CD14-positive monocyte (primary cell): ENCODE measurements around the gene CDKL2. TPM values are rescaled to one million over a fixed set of nuclear protein-coding genes. Genes with fewer than 3 reads are reported as not detected.

Source experiments
- DNase-seq, 3 donors: peaks; one replicate each; pipeline ENCODE4 v3.0.0-alpha.2; 2011 to 2022
- H2AFZ ChIP-seq: 2 replicates; pipeline ENCODE4 v1.6.0; 2012; ENCODE audit warnings: mild to moderate bottlenecking, low read depth, low read length, inconsistent platforms; ENCODE audit not compliant: insufficient read depth, poor library complexity, severe bottlenecking
- H3K27ac ChIP-seq, 2 donors: 1 replicate in 1 of 2; 2 replicates in 1 of 2; pipeline ENCODE4 v1.5.1; 2012 to 2013; ENCODE audit warnings: low read length in 2 of 2, control low read depth in 1 of 2, inconsistent platforms in 1 of 2, low read depth in 1 of 2, mild to moderate bottlenecking in 1 of 2
- H3K27me3 ChIP-seq, 2 donors: one replicate each; pipeline versions ENCODE4 v1.6.0 to v1.6.1; 2011 to 2013; ENCODE audit warnings: low read length in 2 of 2; ENCODE audit not compliant: control insufficient read depth in 2 of 2, insufficient read depth in 2 of 2
- H3K36me3 ChIP-seq, 2 donors: replicated peaks in 1 of 2; 1 replicate in 1 of 2; 2 replicates in 1 of 2; pipeline versions ENCODE4 v1.5.1 to v1.6.1; 2012 to 2013; ENCODE audit warnings: low read length in 2 of 2, control low read depth in 1 of 2, inconsistent platforms in 1 of 2, mild to moderate bottlenecking in 1 of 2; ENCODE audit not compliant: insufficient read depth in 2 of 2, control insufficient read depth in 1 of 2
- H3K4me1 ChIP-seq, 2 donors: 1 replicate in 1 of 2; 2 replicates in 1 of 2; pipeline versions ENCODE4 v1.5.1 to v1.6.1; 2012 to 2013; ENCODE audit warnings: low read length in 2 of 2, control low read depth in 1 of 2, inconsistent platforms in 1 of 2, mild to moderate bottlenecking in 1 of 2, moderate library complexity in 1 of 2; ENCODE audit not compliant: insufficient read depth in 2 of 2, control insufficient read depth in 1 of 2
- H3K4me2 ChIP-seq: replicated peaks from 2 replicates; pipeline ENCODE3; 2012; ENCODE audit warnings: low read length, moderate library complexity, mild to moderate bottlenecking; ENCODE audit not compliant: poor library complexity, severe bottlenecking; ENCODE audit errors: extremely low read depth
- H3K4me3 ChIP-seq, 3 experiments: fragments of 200-600 bp in 1 of 3; sonication (generic) in 1 of 3; replicated peaks in 1 of 3; 1 replicate in 2 of 3; 2 replicates in 1 of 3; pipeline ENCODE4 v1.5.1; 2011 to 2013; ENCODE audit warnings: low read length in 3 of 3, mild to moderate bottlenecking in 3 of 3, control low read depth in 2 of 3, low read depth in 2 of 3, inconsistent platforms in 1 of 3, moderate library complexity in 1 of 3
- H3K79me2 ChIP-seq: 2 replicates; pipeline ENCODE4 v1.6.0; 2012; ENCODE audit warnings: mild to moderate bottlenecking, control low read depth, inconsistent platforms, low read length, moderate library complexity; ENCODE audit not compliant: insufficient read depth
- H3K9ac ChIP-seq: 2 replicates; pipeline ENCODE4 v1.6.0; 2017; ENCODE audit warnings: low read length, mild to moderate bottlenecking; ENCODE audit not compliant: insufficient read depth, poor library complexity, severe bottlenecking
- H3K9me3 ChIP-seq, 2 donors: replicated peaks in 1 of 2; 1 replicate in 1 of 2; 2 replicates in 1 of 2; pipeline versions ENCODE4 v1.5.1 to v1.6.1; 2012 to 2013; ENCODE audit warnings: low read length in 2 of 2, control low read depth in 1 of 2; ENCODE audit not compliant: control insufficient read depth in 1 of 2, insufficient read depth in 1 of 2
- H4K20me1 ChIP-seq: 2 replicates; pipeline ENCODE4 v1.6.0; 2012; ENCODE audit warnings: mild to moderate bottlenecking, low read length, control low read depth, moderate library complexity; ENCODE audit not compliant: insufficient read depth
- H3K27ac Mint-ChIP-seq, 7 donors: one replicate each; pipeline ENCODE4 v1.8.0; 2020; ENCODE audit warnings: mild to moderate bottlenecking in 7 of 7, mixed read lengths in 7 of 7, moderate library complexity in 6 of 7, inconsistent platforms in 2 of 7
- H3K27me3 Mint-ChIP-seq, 3 donors: one replicate each; pipeline ENCODE4 v1.8.0; 2021 to 2022; ENCODE audit warnings: low read depth in 3 of 3, mild to moderate bottlenecking in 3 of 3, mixed read lengths in 3 of 3, moderate library complexity in 3 of 3, inconsistent platforms in 1 of 3
- H3K36me3 Mint-ChIP-seq, 2 donors: one replicate each; pipeline ENCODE4 v1.8.0; 2020; ENCODE audit warnings: mixed read lengths in 2 of 2, inconsistent platforms in 1 of 2, mild to moderate bottlenecking in 1 of 2
- H3K4me1 Mint-ChIP-seq: one replicate; pipeline ENCODE4 v1.8.0; 2020; ENCODE audit warnings: mild to moderate bottlenecking, mixed read lengths
- H3K4me3 Mint-ChIP-seq, 2 donors: one replicate each; pipeline ENCODE4 v1.8.0; 2020; ENCODE audit warnings: mild to moderate bottlenecking in 2 of 2, mixed read lengths in 2 of 2, moderate library complexity in 1 of 2
- H3K9me3 Mint-ChIP-seq, 7 donors: one replicate each; pipeline ENCODE4 v1.8.0; 2020 to 2022; ENCODE audit warnings: mixed read lengths in 7 of 7, mild to moderate bottlenecking in 6 of 7, moderate library complexity in 6 of 7, inconsistent platforms in 2 of 7
- WGBS: methylation state at CpG from one replicate; pipeline ENCODE4 v1.1.5; 2013; ENCODE audit warnings: missing lambda C conversion rate; ENCODE audit not compliant: insufficient coverage; 5-methylcytosine and 5-hydroxymethylcytosine counted together
- intact Hi-C, 2 donors: fragments of 100-400 bp; cut with micrococcal nuclease; formaldehyde crosslinking; loops; one replicate each; pipeline versions ENCODE4 v1.15.0 to v1.15.1; 2023
- polyA plus RNA-seq, 3 donors: library from polyadenylated mRNA; depleted of rRNA in 1 of 3; unstranded in 2 of 3; stranded (reverse) in 1 of 3; fragments of 300-500 nt in 2 of 3; fragments of >200 nt in 1 of 3; fragmentation: Illumina TruSeq in 2 of 3; gene quantifications; 1 replicate in 2 of 3; 2 replicates in 1 of 3; pipeline ENCODE4 v1.2.3, GENCODE V29; 2012 to 2021
- TF ChIP-seq, protein P1 (sequence below): fragments of 200-600 bp; IDR thresholded peaks from one replicate; pipeline ENCODE4 v1.8.0; 2022; ENCODE audit warnings: antibody characterized with exemption, mild to moderate bottlenecking

CDKL2 gene
- polyA plus RNA-seq, 3 donors = not detected

DNA sequence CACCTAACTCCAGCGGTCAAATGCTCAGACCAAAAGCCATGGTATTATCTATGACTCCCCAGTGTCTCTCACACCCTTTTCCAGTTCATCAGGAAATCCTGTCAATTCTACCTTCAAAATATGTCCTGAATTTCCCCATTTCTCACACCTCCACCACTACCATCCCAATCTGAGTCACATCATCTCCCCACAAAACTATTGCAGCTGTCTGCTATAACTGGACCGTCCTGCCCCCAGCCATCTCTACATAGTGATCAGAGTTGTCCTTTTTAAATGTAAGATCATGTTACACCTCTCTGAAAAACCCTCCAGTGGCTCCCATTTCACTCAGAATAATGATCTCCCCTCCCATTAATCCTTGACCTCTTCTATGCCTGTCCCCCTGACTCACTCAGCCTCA, 81.3 kb downstream of the CDKL2 start:
- intact Hi-C loops = no loop called here
- TF ChIP-seq, protein P1, sequence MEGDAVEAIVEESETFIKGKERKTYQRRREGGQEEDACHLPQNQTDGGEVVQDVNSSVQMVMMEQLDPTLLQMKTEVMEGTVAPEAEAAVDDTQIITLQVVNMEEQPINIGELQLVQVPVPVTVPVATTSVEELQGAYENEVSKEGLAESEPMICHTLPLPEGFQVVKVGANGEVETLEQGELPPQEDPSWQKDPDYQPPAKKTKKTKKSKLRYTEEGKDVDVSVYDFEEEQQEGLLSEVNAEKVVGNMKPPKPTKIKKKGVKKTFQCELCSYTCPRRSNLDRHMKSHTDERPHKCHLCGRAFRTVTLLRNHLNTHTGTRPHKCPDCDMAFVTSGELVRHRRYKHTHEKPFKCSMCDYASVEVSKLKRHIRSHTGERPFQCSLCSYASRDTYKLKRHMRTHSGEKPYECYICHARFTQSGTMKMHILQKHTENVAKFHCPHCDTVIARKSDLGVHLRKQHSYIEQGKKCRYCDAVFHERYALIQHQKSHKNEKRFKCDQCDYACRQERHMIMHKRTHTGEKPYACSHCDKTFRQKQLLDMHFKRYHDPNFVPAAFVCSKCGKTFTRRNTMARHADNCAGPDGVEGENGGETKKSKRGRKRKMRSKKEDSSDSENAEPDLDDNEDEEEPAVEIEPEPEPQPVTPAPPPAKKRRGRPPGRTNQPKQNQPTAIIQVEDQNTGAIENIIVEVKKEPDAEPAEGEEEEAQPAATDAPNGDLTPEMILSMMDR = no peak
- no peak overlapping the region for H3K27ac Mint-ChIP-seq

DNA sequence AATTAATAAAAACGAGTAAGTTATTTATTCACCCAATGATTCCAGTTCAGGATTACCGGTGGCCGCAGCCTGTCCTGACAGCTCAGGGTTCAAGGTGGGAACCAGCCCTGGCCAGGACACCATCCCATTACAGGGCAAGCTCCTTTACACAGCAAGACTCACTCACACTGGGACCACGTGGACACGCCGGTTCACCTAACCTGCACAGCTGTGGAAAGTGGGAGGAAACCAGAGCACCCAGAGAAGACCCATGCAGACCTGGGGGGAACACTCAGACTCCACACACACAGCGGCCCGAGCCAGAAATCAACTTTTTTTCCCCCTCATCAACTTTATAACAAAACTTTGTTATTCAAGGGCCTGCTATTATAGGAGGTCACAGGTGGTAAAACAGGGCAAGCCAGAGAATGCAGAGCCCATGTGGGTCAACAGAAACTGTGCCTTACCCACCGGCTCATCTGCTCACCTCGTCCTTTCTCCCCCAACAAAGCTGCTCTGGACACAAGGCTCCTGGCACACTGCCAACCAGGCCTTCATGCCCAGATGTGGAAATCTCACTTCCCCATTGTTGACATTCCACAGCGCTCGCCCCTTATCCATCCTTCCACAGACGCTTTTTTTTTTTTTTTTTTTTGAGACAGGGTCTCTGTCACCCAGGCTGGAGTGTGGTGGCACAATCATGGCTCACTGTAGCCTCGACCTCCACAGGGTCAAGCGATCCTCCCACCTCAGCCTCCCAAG, 82.5 kb downstream of the CDKL2 start:
- Histone ChIP-seq H4K20me1 (no peaks in the 10 kb centered on the region), H3K79me2 (no peaks in the 10 kb centered on the region), H3K27me3 (no peaks in the 10 kb centered on the region), H3K27ac (no peak overlapping the region), H2AFZ (no peak overlapping the region), H3K36me3 (peaks cover 6 to 12% of the 10 kb centered on the region in 2 donors), H3K9ac (no peak overlapping the region), H3K4me1 (peaks cover 5% of the 10 kb centered on the region in 2 donors), H3K9me3 (no peaks in the 10 kb centered on the region), H3K4me3 (no peak overlapping the region), H3K4me2 (no peak overlapping the region)
- no peak overlapping the region for H3K4me3 Mint-ChIP-seq
- WGBS = 11% methylated on average over 2 of the region's 15 CpGs
- peak overlapping the region in 1 of 7 donors; percentile 27 for H3K27ac Mint-ChIP-seq
- DNase-seq = peak; percentile 35 to 58 (median 51)
- peaks cover 0 to 9% of the 10 kb centered on the region in 2 donors for H3K36me3 Mint-ChIP-seq
- H3K9me3 Mint-ChIP-seq = peaks cover 0 to 4% (median 0%) of the 10 kb centered on the region in 7 donors
- TF ChIP-seq, protein P1 = no peak
- intact Hi-C loops = no loop called here
- peaks cover 0 to 1% (median 1%) of the 10 kb centered on the region in 3 donors for H3K27me3 Mint-ChIP-seq
- peaks cover 6% of the 10 kb centered on the region for H3K4me1 Mint-ChIP-seq

More for the DNA sequence above, 81.3 kb downstream of the CDKL2 start:
- no peak overlapping the region for H2AFZ ChIP-seq
- no peaks in the 10 kb centered on the region for H3K79me2 ChIP-seq
- H3K36me3 Mint-ChIP-seq = peaks cover 0 to 4% of the 10 kb centered on the region in 2 donors
- H3K9me3 Mint-ChIP-seq = peaks cover 0 to 4% (median 0%) of the 10 kb centered on the region in 7 donors
- DNase-seq = no peak
- H3K4me1 ChIP-seq = peaks cover 5% of the 10 kb centered on the region in 2 donors
- H3K4me2 ChIP-seq = no peak overlapping the region
- peaks cover 0 to 1% (median 1%) of the 10 kb centered on the region in 3 donors for H3K27me3 Mint-ChIP-seq
- no peaks in the 10 kb centered on the region for H3K9me3 ChIP-seq
- H3K27ac ChIP-seq = no peak overlapping the region
- no peak overlapping the region for H3K9ac ChIP-seq
- WGBS = 95% methylated on average over 2 of the region's 2 CpGs
- H3K27me3 ChIP-seq = no peaks in the 10 kb centered on the region
- no peak overlapping the region for H3K4me3 Mint-ChIP-seq
- H3K4me1 Mint-ChIP-seq = peaks cover 6% of the 10 kb centered on the region
- H3K4me3 ChIP-seq = no peak overlapping the region
- peaks cover 6 to 12% of the 10 kb centered on the region in 2 donors for H3K36me3 ChIP-seq
- no peaks in the 10 kb centered on the region for H4K20me1 ChIP-seq
